H1 (cell line): Measurements from ENCODE around the gene DPT. TPM values are rescaled to one million over a fixed set of nuclear protein-coding genes. Genes with fewer than 3 reads are reported as not detected.

Experiments
- CTCF ChIA-PET: fragments of 300-600 bp; sonication (Branson Sonifier 250); formaldehyde crosslinking; loops from one replicate; lab custom pipeline; 2021; ENCODE audit not compliant: partially characterized antibody; lab: Charles Lee
- POLR2A ChIA-PET: fragments of 300-600 bp; sonication (Branson Sonifier 250); formaldehyde crosslinking; loops from one replicate; lab custom pipeline; 2021; ENCODE audit warnings: inconsistent platforms; ENCODE audit not compliant: partially characterized antibody; lab: Charles Lee
- DNase-seq, 2 experiments: peaks; one replicate each; pipeline versions ENCODE4 v3.0.0 to v3.0.0-alpha.2; 2010 to 2022; ENCODE audit warnings: low spot score in 2 of 2, low read depth in 1 of 2, mixed read lengths in 1 of 2
- FAIRE-seq: peaks from 2 replicates; lab custom pipeline; 2011; peaks lifted over from hg19 to GRCh38; lab: Jason Lieb, UNC
- H2AFZ ChIP-seq: 2 replicates; pipeline ENCODE4 v1.8.1; 2012; ENCODE audit warnings: low read length, inconsistent platforms
- H2AK5ac ChIP-seq: 2 replicates; pipeline ENCODE4 v1.6.1; 2013; ENCODE audit warnings: low read depth, low read length
- H2BK120ac ChIP-seq: replicated peaks from 2 replicates; pipeline ENCODE3; 2013; ENCODE audit warnings: low read depth, low read length, inconsistent platforms
- H2BK12ac ChIP-seq: 2 replicates; pipeline ENCODE4 v1.6.1; 2013; ENCODE audit warnings: low read depth, low read length
- H2BK15ac ChIP-seq: 2 replicates; pipeline ENCODE4 v1.6.1; 2013; ENCODE audit warnings: low read length
- H2BK20ac ChIP-seq: 2 replicates; pipeline ENCODE4 v1.6.1; 2013; ENCODE audit warnings: low read length
- H2BK5ac ChIP-seq: 2 replicates; pipeline ENCODE4 v1.6.1; 2013; ENCODE audit warnings: low read depth, low read length
- H3K14ac ChIP-seq: 2 replicates; pipeline ENCODE4 v1.6.1; 2013; ENCODE audit warnings: inconsistent platforms; ENCODE audit not compliant: insufficient read length
- H3K18ac ChIP-seq: 2 replicates; pipeline ENCODE4 v1.6.1; 2013; ENCODE audit warnings: low read length; ENCODE audit errors: extremely low read depth
- H3K23ac ChIP-seq: 2 replicates; pipeline ENCODE4 v1.6.1; 2013; ENCODE audit warnings: inconsistent platforms; ENCODE audit not compliant: insufficient read length
- H3K23me2 ChIP-seq: 2 replicates; pipeline ENCODE4 v1.6.1; 2013; ENCODE audit warnings: low read depth, low read length
- H3K27ac ChIP-seq: 2 replicates; pipeline ENCODE4 v1.6.1; 2011; ENCODE audit warnings: low read depth, low read length, inconsistent platforms
- H3K27me3 ChIP-seq, 4 experiments: replicated peaks in 1 of 4; 1 replicate in 1 of 4; 2 replicates in 3 of 4; pipeline versions ENCODE4 v1.6.1 to v1.8.1; 2011 to 2013; ENCODE audit warnings: low read length in 3 of 4, mild to moderate bottlenecking in 3 of 4, inconsistent platforms in 2 of 4, mixed read lengths in 2 of 4, moderate library complexity in 1 of 4; ENCODE audit not compliant: control insufficient read depth in 3 of 4, insufficient read depth in 3 of 4; ENCODE audit errors: extremely low read depth in 1 of 4
- H3K36me3 ChIP-seq, 4 experiments: 2 replicates each; pipeline versions ENCODE4 v1.6.1 to v1.8.1; 2011 to 2013; ENCODE audit warnings: mild to moderate bottlenecking in 4 of 4, low read length in 3 of 4, moderate library complexity in 2 of 4, control low read depth in 1 of 4, inconsistent platforms in 1 of 4; ENCODE audit not compliant: insufficient read depth in 4 of 4, control insufficient read depth in 2 of 4
- H3K4ac ChIP-seq: replicated peaks from 2 replicates; pipeline ENCODE3; 2013; ENCODE audit warnings: low read length, low read depth, mixed read lengths, inconsistent platforms; ENCODE audit not compliant: insufficient read length
- H3K4me1 ChIP-seq, 4 experiments: replicated peaks in 1 of 4; 1 replicate in 1 of 4; 2 replicates in 3 of 4; pipeline versions ENCODE4 v1.6.1 to v1.8.1; 2011 to 2013; ENCODE audit warnings: low read length in 3 of 4, inconsistent platforms in 2 of 4, mixed read lengths in 1 of 4; ENCODE audit not compliant: insufficient read depth in 4 of 4, control insufficient read depth in 3 of 4
- H3K4me2 ChIP-seq, 2 experiments: 2 replicates each; pipeline versions ENCODE4 v1.6.1 to v1.8.1; 2011 to 2013; ENCODE audit warnings: low read depth in 2 of 2, low read length in 2 of 2, control low read depth in 1 of 2, inconsistent platforms in 1 of 2, mild to moderate bottlenecking in 1 of 2; ENCODE audit not compliant: insufficient read depth in 1 of 2
- H3K4me3 ChIP-seq, 4 experiments: fragments of 200-600, 300-600 bp in 1 of 4; sonication (generic), shearing (Covaris generic), sonication (Bioruptor Twin) in 1 of 4; 2 replicates each; pipeline versions ENCODE4 v1.5.1 to v1.8.1; 2011 to 2016; ENCODE audit warnings: low read length in 4 of 4, low read depth in 3 of 4, control low read depth in 2 of 4, inconsistent platforms in 2 of 4, mild to moderate bottlenecking in 2 of 4, mixed read lengths in 1 of 4, moderate library complexity in 1 of 4; ENCODE audit not compliant: insufficient read depth in 2 of 4; ENCODE audit errors: extremely low read depth in 1 of 4
- H3K56ac ChIP-seq: replicated peaks from 2 replicates; pipeline ENCODE3; 2013; ENCODE audit warnings: low read depth, mild to moderate bottlenecking, mixed read lengths, low read length, inconsistent platforms; ENCODE audit not compliant: insufficient read length
- H3K79me1 ChIP-seq: 2 replicates; pipeline ENCODE4 v1.6.1; 2013; ENCODE audit warnings: low read depth, low read length, control low read depth
- H3K79me2 ChIP-seq, 2 experiments: 2 replicates each; pipeline versions ENCODE4 v1.6.1 to v1.8.1; 2012 to 2013; ENCODE audit warnings: low read length in 2 of 2, mild to moderate bottlenecking in 2 of 2, inconsistent platforms in 1 of 2; ENCODE audit not compliant: insufficient read depth in 2 of 2, control insufficient read depth in 1 of 2
- H3K9ac ChIP-seq, 4 experiments: replicated peaks in 1 of 4; 1 replicate in 1 of 4; 2 replicates in 3 of 4; pipeline versions ENCODE4 v1.6.1 to v1.8.1; 2011 to 2013; ENCODE audit warnings: low read depth in 3 of 4, low read length in 3 of 4, control low read depth in 2 of 4, mild to moderate bottlenecking in 2 of 4, moderate library complexity in 2 of 4, inconsistent platforms in 1 of 4; ENCODE audit errors: extremely low read depth in 1 of 4
- H3K9me3 ChIP-seq, 2 experiments: 2 replicates each; pipeline versions ENCODE4 v1.6.1 to v1.8.1; 2012 to 2013; ENCODE audit warnings: mild to moderate bottlenecking in 2 of 2, moderate library complexity in 2 of 2, control low read depth in 1 of 2, inconsistent platforms in 1 of 2, low read depth in 1 of 2, low read length in 1 of 2, mixed read lengths in 1 of 2; ENCODE audit not compliant: insufficient read depth in 2 of 2
- H4K20me1 ChIP-seq, 2 experiments: replicated peaks in 1 of 2; 2 replicates each; pipeline versions ENCODE3 to v1.8.1; 2011 to 2013; ENCODE audit warnings: inconsistent platforms in 2 of 2, low read length in 2 of 2, mild to moderate bottlenecking in 1 of 2; ENCODE audit not compliant: insufficient read depth in 2 of 2, control insufficient read depth in 1 of 2
- H4K5ac ChIP-seq: 2 replicates; pipeline ENCODE4 v1.6.1; 2013; ENCODE audit warnings: low read length, low read depth, mixed read lengths, inconsistent platforms; ENCODE audit not compliant: insufficient read length
- H4K8ac ChIP-seq: 2 replicates; pipeline ENCODE4 v1.8.0; 2013; ENCODE audit warnings: mild to moderate bottlenecking, moderate library complexity, low read length, inconsistent platforms; ENCODE audit not compliant: insufficient read depth; ENCODE audit errors: extremely low read depth
- H4K91ac ChIP-seq: replicated peaks from 2 replicates; pipeline ENCODE3; 2013; ENCODE audit warnings: low read length, mixed read lengths, inconsistent platforms; ENCODE audit not compliant: insufficient read length
- ASH2L ChIP-seq: fragments of 200-600, 300-600 bp; sonication (generic); IDR thresholded peaks from one replicate; pipeline ENCODE4 v1.7.1; 2017; ENCODE audit warnings: low read length
- BCL11A ChIP-seq, 2 experiments: IDR thresholded peaks; one replicate each; pipeline ENCODE4 v1.6.1; 2011; ENCODE audit warnings: low read depth in 2 of 2, low read length in 2 of 2, mild to moderate bottlenecking in 2 of 2
- GTF2F1 ChIP-seq: IDR thresholded peaks from 2 replicates; pipeline ENCODE4 v1.6.1; 2012; ENCODE audit warnings: low read depth, low read length, improper control_type of control experiment, borderline replicate concordance
- JUN ChIP-seq: IDR thresholded peaks from 2 replicates; pipeline ENCODE4 v1.6.1; 2011; ENCODE audit warnings: low read depth, mild to moderate bottlenecking, improper control_type of control experiment, low read length
- KDM4A ChIP-seq: IDR thresholded peaks from one replicate; pipeline ENCODE4 v1.7.1; 2012; ENCODE audit warnings: low read depth, mild to moderate bottlenecking, moderate library complexity, low read length, inconsistent platforms; ENCODE audit not compliant: severe bottlenecking
- NANOG ChIP-seq: IDR thresholded peaks from 2 replicates; pipeline ENCODE4 v1.6.1; 2011; ENCODE audit warnings: low read length, low read depth, mild to moderate bottlenecking, inconsistent platforms; ENCODE audit not compliant: insufficient read depth, poor library complexity, severe bottlenecking
- NRF1 ChIP-seq: IDR thresholded peaks from 2 replicates; pipeline ENCODE4 v1.6.1; 2011; ENCODE audit warnings: mild to moderate bottlenecking, low read depth, low read length, improper control_type of control experiment
- SAP30 ChIP-seq: fragments of 300-600 bp; sonication (generic); IDR thresholded peaks from 2 replicates; pipeline ENCODE4 v1.7.1; 2012; ENCODE audit warnings: low read length, moderate library complexity, mild to moderate bottlenecking, inconsistent platforms; ENCODE audit not compliant: insufficient read depth, insufficient replicate concordance
- SP2 ChIP-seq: IDR thresholded peaks from 2 replicates; pipeline ENCODE4 v1.6.1; 2012; ENCODE audit warnings: mild to moderate bottlenecking, low read length, inconsistent platforms
- TAF1 ChIP-seq: IDR thresholded peaks from 2 replicates; pipeline ENCODE4 v1.6.1; 2011; ENCODE audit warnings: mild to moderate bottlenecking, low read depth, low read length
- TAF7 ChIP-seq: optimal IDR thresholded peaks from 2 replicates; pipeline ENCODE3; 2011; ENCODE audit warnings: low read depth, mild to moderate bottlenecking, inconsistent platforms, low read length, moderate library complexity, borderline replicate concordance
- TBP ChIP-seq: IDR thresholded peaks from 2 replicates; pipeline ENCODE4 v1.6.1; 2011; ENCODE audit warnings: low read depth, low read length, improper control_type of control experiment
- WGBS, 2 experiments: shearing (Covaris generic) in 1 of 2; methylation state at CpG; one replicate each; pipeline versions ENCODE4 v1.1.6 to v1.1.7; 2013 to 2015; ENCODE audit warnings: low lambda C conversion rate in 2 of 2, mixed read lengths in 2 of 2, inconsistent platforms in 1 of 2, low coverage in 1 of 2, missing lambda C conversion rate in 1 of 2; ENCODE audit not compliant: insufficient replicate concordance in 2 of 2, insufficient coverage in 1 of 2, insufficient read length in 1 of 2; ENCODE audit errors: extremely low coverage in 1 of 2, missing lambda C conversion rate in 1 of 2; 5-methylcytosine and 5-hydroxymethylcytosine counted together
- polyA plus RNA-seq, 7 experiments: library from polyadenylated mRNA; depleted of rRNA in 3 of 7; stranded (reverse) in 5 of 7; unstranded in 2 of 7; fragments of >200 nt in 5 of 7; fragments of 200-250 nt in 2 of 7; gene quantifications; 1 replicate in 5 of 7; 2 replicates in 1 of 7; 4 replicates in 1 of 7; pipeline versions ENCODE4 v1.2.1 to v1.2.3, GENCODE V29; 2011 to 2013; ENCODE audit warnings: missing spikeins in 2 of 7, mixed read lengths in 2 of 7
- total RNA-seq: library from RNA; stranded (reverse); fragmentation: NEBNext Ultra II Directional; extraction: Animal tissue kit (Norgen Biotek cat#: 25700); gene quantifications from 2 replicates; pipeline ENCODE4 v1.2.1, GENCODE V29; 2021
- TF ChIP-seq, protein P1 (sequence below): IDR thresholded peaks from 2 replicates; pipeline ENCODE4 v1.6.1; 2012; ENCODE audit warnings: inconsistent platforms

The DPT gene
- total and polyA plus RNA-seq, 2 of the 8 experiments (the other 6 are each of a cell fraction or from before 2014, with no cell fraction given) = not detected

DNA sequence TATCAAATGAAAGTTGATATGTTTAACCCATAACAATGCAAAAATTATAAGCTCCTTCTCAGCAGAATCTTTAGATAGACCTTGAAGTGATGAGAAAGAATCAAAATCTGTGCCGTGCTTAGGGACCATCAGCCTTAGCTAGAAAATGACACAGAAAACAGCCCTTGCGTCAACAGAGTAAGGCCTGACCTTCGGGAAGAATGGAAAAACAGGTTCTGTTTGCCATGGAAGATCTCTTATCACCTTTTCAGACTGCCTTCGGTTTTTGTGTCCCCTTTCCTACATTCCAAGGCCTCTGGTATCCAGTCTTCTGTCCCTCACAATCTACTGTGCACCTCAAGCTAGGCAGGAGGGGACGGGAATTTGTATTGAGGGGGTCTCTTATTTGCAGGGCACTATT lies 37.6 kb upstream of the DPT start:
- Histone ChIP-seq H4K8ac (no peak overlapping the region), H3K4ac (no peak overlapping the region), H4K5ac (no peak overlapping the region), H2BK15ac (no peak overlapping the region), H2BK12ac (no peak overlapping the region), H4K20me1 (no peaks in the 10 kb centered on the region), H3K14ac (no peak overlapping the region), H3K18ac (no peak overlapping the region), H3K56ac (no peak overlapping the region), H2BK120ac (no peak overlapping the region), H3K27me3 (no peaks in the 10 kb centered on the region), H3K23me2 (no peaks in the 10 kb centered on the region; the same call in 1 of the 2 replicates), H3K36me3 (no peaks in the 10 kb centered on the region), H3K79me2 (no peaks in the 10 kb centered on the region), H2BK5ac (no peak overlapping the region), H4K91ac (no peak overlapping the region), H3K79me1 (no peaks in the 10 kb centered on the region), H3K27ac (no peak overlapping the region), H3K9ac (no peak overlapping the region), H3K4me1 (no peaks in the 10 kb centered on the region), H2AK5ac (no peak overlapping the region), H3K4me2 (no peak overlapping the region), H3K23ac (no peak overlapping the region), H2AFZ (peak overlapping the region; percentile 39; the same call in 1 of the 2 replicates), H3K4me3 (no peak overlapping the region), H3K9me3 (no peaks in the 10 kb centered on the region), H2BK20ac (no peak overlapping the region)
- no peak for TF ChIP-seq GTF2F1
- TF ChIP-seq TAF7 = no peak
- TF ChIP-seq KDM4A = no peak
- TF ChIP-seq JUN = no peak
- TF ChIP-seq SAP30 = no peak
- no peak for TF ChIP-seq TBP
- TF ChIP-seq NRF1 = no peak
- TF ChIP-seq ASH2L = no peak
- TF ChIP-seq, protein P1, sequence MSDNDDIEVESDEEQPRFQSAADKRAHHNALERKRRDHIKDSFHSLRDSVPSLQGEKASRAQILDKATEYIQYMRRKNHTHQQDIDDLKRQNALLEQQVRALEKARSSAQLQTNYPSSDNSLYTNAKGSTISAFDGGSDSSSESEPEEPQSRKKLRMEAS = no peak
- TF ChIP-seq TAF1 = no peak
- TF ChIP-seq NANOG = no peak
- no peak for TF ChIP-seq SP2
- TF ChIP-seq BCL11A (IDR thresholded peaks at IDR 0.05; ENCODE audit: low read depth in 2 of 2, low read length in 2 of 2) = no peak
- ChIA-PET POLR2A (no interaction called here), CTCF (interaction anchor here (1.3 kb wide), 1 partner anchor 129 kb away, joined by 5 read pairs; no protein-coding TSS in a partner anchor)
- 92% methylated on average over 5 of the region's 5 CpGs; no CpG with 5 or more reads in 1 of the 2 experiments for WGBS, 2 experiments
- DNase-seq (no peak), FAIRE-seq (no peak)
